Ishikawa (cell line): ENCODE measurements around the gene CSRNP2.

Source experiments
- CEBPB ChIP-seq: IDR thresholded peaks from 2 replicates; pipeline ENCODE4 v1.6.1; 2012
- CREB1 ChIP-seq: IDR thresholded peaks from 2 replicates; pipeline ENCODE4 v1.6.1; 2012; ENCODE audit warnings: low read depth
- EGR1 ChIP-seq: IDR thresholded peaks from 2 replicates; pipeline ENCODE4 v1.6.1; 2012
- EP300 ChIP-seq: IDR thresholded peaks from 2 replicates; pipeline ENCODE4 v1.6.1; 2012; ENCODE audit warnings: borderline replicate concordance
- FOXM1 ChIP-seq: IDR thresholded peaks from 2 replicates; pipeline ENCODE4 v1.6.1; 2012; ENCODE audit warnings: low read depth, borderline replicate concordance
- MAX ChIP-seq: IDR thresholded peaks from 2 replicates; pipeline ENCODE4 v1.6.1; 2012
- NFIC ChIP-seq: IDR thresholded peaks from 2 replicates; pipeline ENCODE4 v1.6.1; 2012
- RAD21 ChIP-seq: IDR thresholded peaks from 2 replicates; pipeline ENCODE4 v1.6.1; 2012; ENCODE audit warnings: low read depth
- REST ChIP-seq: IDR thresholded peaks from 2 replicates; pipeline ENCODE4 v1.6.1; 2012; ENCODE audit warnings: low read depth, mild to moderate bottlenecking
- TAF1 ChIP-seq: IDR thresholded peaks from 2 replicates; pipeline ENCODE4 v1.6.1; 2012; ENCODE audit warnings: low read depth, mild to moderate bottlenecking
- TCF12 ChIP-seq: IDR thresholded peaks from 2 replicates; pipeline ENCODE4 v1.6.1; 2012; ENCODE audit warnings: low read depth
- TEAD4 ChIP-seq: IDR thresholded peaks from 2 replicates; pipeline ENCODE4 v1.6.1; 2012
- USF1 ChIP-seq: IDR thresholded peaks from 2 replicates; pipeline ENCODE4 v1.6.1; 2012
- YY1 ChIP-seq: IDR thresholded peaks from 2 replicates; pipeline ENCODE4 v1.6.1; 2012; ENCODE audit warnings: low read depth
- ZBTB7A ChIP-seq: IDR thresholded peaks from 2 replicates; pipeline ENCODE4 v1.6.1; 2012; ENCODE audit warnings: low read depth

The CSRNP2 gene

GRCh38 chr12:51021694-51022093 is 61.7 kb downstream of the CSRNP2 start:
- TF ChIP-seq TCF12 (no peak), MAX (no peak), NFIC (no peak), CREB1 (no peak), TEAD4 (no peak), TAF1 (no peak), REST (no peak), FOXM1 (no peak), EGR1 (no peak), USF1 (no peak), ZBTB7A (no peak), YY1 (no peak), RAD21 (no peak), CEBPB (no peak), EP300 (no peak)

- TF ChIP-seq EP300 (no peak), TCF12 (0 out of 2 replicates have a peak, but pooled peaks have one; percentile 31), EGR1 (no peak)
Measured at GRCh38 chr12:51020448-51021182, 62.8 kb downstream of the CSRNP2 start.

GRCh38 chr12:51019927-51020326 is 63.5 kb downstream of the CSRNP2 start:
- TF ChIP-seq CEBPB = peak; percentile 20; the same call in 1 of the 2 replicates
- no peak for TF ChIP-seq RAD21

GRCh38 chr12:51018956-51019355 is 64.4 kb downstream of the CSRNP2 start:
- TF ChIP-seq NFIC (no peak), USF1 (no peak), CREB1 (no peak), RAD21 (no peak), MAX (no peak), ZBTB7A (no peak), TAF1 (no peak), TEAD4 (no peak), EGR1 (no peak), REST (no peak), TCF12 (no peak), EP300 (no peak), FOXM1 (no peak), CEBPB (no peak), YY1 (no peak)

GRCh38 chr12:51017452-51017851 is 65.9 kb downstream of the CSRNP2 start:
- no peak for TF ChIP-seq CREB1
- no peak for TF ChIP-seq MAX
- no peak for TF ChIP-seq FOXM1
- no peak for TF ChIP-seq TEAD4
- no peak for TF ChIP-seq ZBTB7A
- TF ChIP-seq REST = no peak
